OCI-LY1 (cell line): ENCODE measurements around the gene RPH3AL.

Experiments
- H2AFZ ChIP-seq: fragments of 200-600 bp; sonication (generic), shearing (Covaris generic); 2 replicates; pipeline ENCODE4 v1.6.0; 2014; ENCODE audit warnings: antibody characterized with exemption, mild to moderate bottlenecking, low read length
- H3F3A ChIP-seq: fragments of 200-600 bp; sonication (generic), shearing (Covaris generic); 2 replicates; pipeline ENCODE4 v1.6.0; 2014; ENCODE audit warnings: mild to moderate bottlenecking, antibody characterized with exemption, low read length, moderate library complexity; ENCODE audit not compliant: insufficient read depth
- H3K27ac ChIP-seq: fragments of 200-600 bp; sonication (generic); 2 replicates; pipeline ENCODE4 v1.5.1; 2014; ENCODE audit warnings: low read length, mixed run types, mild to moderate bottlenecking, low read depth; ENCODE audit not compliant: poor library complexity, severe bottlenecking
- H3K27me3 ChIP-seq: fragments of 200-600 bp; sonication (generic); 2 replicates; pipeline ENCODE4 v1.6.0; 2014; ENCODE audit warnings: antibody characterized with exemption, mild to moderate bottlenecking, low read length, moderate library complexity; ENCODE audit not compliant: insufficient read depth
- H3K36me3 ChIP-seq: fragments of 200-600 bp; sonication (generic); 2 replicates; pipeline ENCODE4 v1.6.1; 2014; ENCODE audit warnings: mild to moderate bottlenecking, antibody characterized with exemption, low read length, moderate library complexity, mixed read lengths; ENCODE audit not compliant: insufficient read depth
- H3K4me1 ChIP-seq: fragments of 200-600 bp; sonication (generic); 2 replicates; pipeline ENCODE4 v1.5.1; 2014; ENCODE audit warnings: mild to moderate bottlenecking, low read length, moderate library complexity; ENCODE audit not compliant: insufficient read depth, severe bottlenecking
- H3K4me2 ChIP-seq: fragments of 200-600 bp; sonication (generic), shearing (Covaris generic); 2 replicates; pipeline ENCODE4 v1.6.1; 2014; ENCODE audit warnings: low read length
- H3K4me3 ChIP-seq: fragments of 200-600 bp; sonication (generic); 2 replicates; pipeline ENCODE4 v1.5.1; 2014; ENCODE audit warnings: low read length, low read depth, mild to moderate bottlenecking, mixed read lengths; ENCODE audit not compliant: poor library complexity, severe bottlenecking
- H3K79me2 ChIP-seq: fragments of 200-600 bp; shearing (Covaris generic); 2 replicates; pipeline ENCODE4 v1.6.1; 2016; ENCODE audit warnings: mixed run types, low read length, mixed read lengths; ENCODE audit not compliant: insufficient read depth
- H3K9ac ChIP-seq: fragments of 200-600 bp; sonication (generic), shearing (Covaris generic); 2 replicates; pipeline ENCODE4 v1.6.1; 2014; ENCODE audit warnings: mild to moderate bottlenecking, low read length, mixed read lengths
- H3K9me2 ChIP-seq: fragments of 200-600 bp; sonication (generic), shearing (Covaris generic); 2 replicates; pipeline ENCODE4 v1.6.1; 2014; ENCODE audit warnings: low read depth, mild to moderate bottlenecking, low read length, mixed read lengths
- H3K9me3 ChIP-seq: fragments of 200-600 bp; shearing (Covaris generic); 2 replicates; pipeline ENCODE4 v1.6.1; 2014; ENCODE audit warnings: low read length, mixed read lengths
- H4K20me1 ChIP-seq: fragments of 200-600 bp; sonication (generic), shearing (Covaris generic); 2 replicates; pipeline ENCODE4 v1.6.0; 2016; ENCODE audit warnings: mild to moderate bottlenecking, low read length; ENCODE audit not compliant: insufficient read depth
- EZH2 ChIP-seq: fragments of 200-600 bp; sonication (generic), shearing (Covaris generic); IDR thresholded peaks from 2 replicates; pipeline ENCODE4 v1.8.0; 2017; ENCODE audit warnings: borderline replicate concordance, mixed run types, mild to moderate bottlenecking, antibody characterized with exemption, low read length, moderate library complexity, mixed read lengths
- TF ChIP-seq, protein P1 (sequence below): fragments of 200-600 bp; sonication (generic), shearing (Covaris generic); IDR thresholded peaks from 2 replicates; pipeline ENCODE4 v1.5.1; 2017; ENCODE audit warnings: mild to moderate bottlenecking, antibody characterized with exemption, low read length, moderate library complexity, mixed read lengths

Gene RPH3AL

DNA sequence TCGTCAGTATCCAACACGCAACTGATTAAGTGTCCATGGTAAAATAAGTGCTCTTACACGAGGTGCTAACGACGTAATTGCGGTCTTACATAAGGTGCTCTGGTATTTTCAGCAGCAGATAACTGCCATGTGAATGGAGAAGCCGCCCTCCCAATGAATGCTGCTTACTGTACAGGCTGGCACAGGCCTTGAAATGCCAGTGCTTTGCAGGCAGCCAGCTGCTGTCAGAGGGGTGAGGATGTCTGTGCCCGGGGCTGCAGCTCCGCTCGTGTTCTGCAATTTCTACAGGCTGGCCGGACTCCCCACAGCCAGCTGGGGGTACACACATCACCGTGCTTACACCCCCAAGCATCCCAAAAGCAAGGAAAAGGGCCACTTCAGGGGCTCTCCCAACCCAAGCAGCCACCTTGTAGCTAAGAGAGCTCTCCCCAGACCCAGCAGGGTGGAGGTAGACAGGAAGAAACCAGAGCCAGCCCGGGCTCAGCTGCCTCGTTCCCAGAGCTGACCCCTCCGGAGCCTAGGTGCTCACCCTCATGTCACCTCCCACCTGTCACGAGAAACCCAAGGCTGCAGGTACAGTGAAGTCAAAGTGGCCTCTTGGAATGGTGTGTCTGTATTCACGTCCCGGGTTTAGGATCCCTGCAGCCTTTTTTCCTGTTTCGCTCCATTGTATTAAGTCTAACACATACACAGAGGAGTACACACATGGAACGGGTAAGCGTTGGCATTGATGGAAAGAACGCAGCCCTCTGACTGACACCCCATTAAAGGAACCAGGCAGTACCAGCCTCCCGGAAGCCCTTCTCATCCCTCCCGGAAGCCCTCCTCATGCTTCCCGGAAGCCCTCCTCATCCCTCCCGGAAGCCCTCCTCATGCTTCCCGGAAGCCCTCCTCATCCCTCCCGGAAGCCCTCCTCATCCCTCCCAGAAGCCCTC, 27.2 kb upstream of the RPH3AL start:
- no peak for TF ChIP-seq EZH2
- TF ChIP-seq, protein P1, sequence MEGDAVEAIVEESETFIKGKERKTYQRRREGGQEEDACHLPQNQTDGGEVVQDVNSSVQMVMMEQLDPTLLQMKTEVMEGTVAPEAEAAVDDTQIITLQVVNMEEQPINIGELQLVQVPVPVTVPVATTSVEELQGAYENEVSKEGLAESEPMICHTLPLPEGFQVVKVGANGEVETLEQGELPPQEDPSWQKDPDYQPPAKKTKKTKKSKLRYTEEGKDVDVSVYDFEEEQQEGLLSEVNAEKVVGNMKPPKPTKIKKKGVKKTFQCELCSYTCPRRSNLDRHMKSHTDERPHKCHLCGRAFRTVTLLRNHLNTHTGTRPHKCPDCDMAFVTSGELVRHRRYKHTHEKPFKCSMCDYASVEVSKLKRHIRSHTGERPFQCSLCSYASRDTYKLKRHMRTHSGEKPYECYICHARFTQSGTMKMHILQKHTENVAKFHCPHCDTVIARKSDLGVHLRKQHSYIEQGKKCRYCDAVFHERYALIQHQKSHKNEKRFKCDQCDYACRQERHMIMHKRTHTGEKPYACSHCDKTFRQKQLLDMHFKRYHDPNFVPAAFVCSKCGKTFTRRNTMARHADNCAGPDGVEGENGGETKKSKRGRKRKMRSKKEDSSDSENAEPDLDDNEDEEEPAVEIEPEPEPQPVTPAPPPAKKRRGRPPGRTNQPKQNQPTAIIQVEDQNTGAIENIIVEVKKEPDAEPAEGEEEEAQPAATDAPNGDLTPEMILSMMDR: no peak
- Histone ChIP-seq H3K9ac (no peak overlapping the region), H3K36me3 (no peaks in the 10 kb centered on the region), H2AFZ (no peak overlapping the region), H3F3A (no peaks in the 10 kb centered on the region), H3K79me2 (no peaks in the 10 kb centered on the region), H3K4me1 (no peaks in the 10 kb centered on the region), H4K20me1 (no peaks in the 10 kb centered on the region), H3K9me3 (no peaks in the 10 kb centered on the region), H3K27ac (no peak overlapping the region), H3K4me2 (no peak overlapping the region), H3K9me2 (no peaks in the 10 kb centered on the region), H3K27me3 (0 out of 2 replicates have a peak, but pooled peaks cover 8% of the 10 kb centered on the region), H3K4me3 (no peak overlapping the region)

GRCh38 chr17:378068-378467, 25.5 kb upstream of the RPH3AL start:
- H3K9me2 ChIP-seq: no peaks in the 10 kb centered on the region
- H4K20me1 ChIP-seq: no peaks in the 10 kb centered on the region
- no peaks in the 10 kb centered on the region for H3F3A ChIP-seq
- no peak overlapping the region for H3K4me3 ChIP-seq
- no peak overlapping the region for H3K9ac ChIP-seq
- H2AFZ ChIP-seq: no peak overlapping the region
- no peak overlapping the region for H3K4me2 ChIP-seq
- TF ChIP-seq EZH2: no peak
- TF ChIP-seq, protein P1: no peak
- no peaks in the 10 kb centered on the region for H3K27me3 ChIP-seq
- no peak overlapping the region for H3K27ac ChIP-seq
- H3K79me2 ChIP-seq: no peaks in the 10 kb centered on the region
- H3K9me3 ChIP-seq: no peaks in the 10 kb centered on the region
- H3K36me3 ChIP-seq: no peaks in the 10 kb centered on the region
- H3K4me1 ChIP-seq: no peaks in the 10 kb centered on the region

DNA sequence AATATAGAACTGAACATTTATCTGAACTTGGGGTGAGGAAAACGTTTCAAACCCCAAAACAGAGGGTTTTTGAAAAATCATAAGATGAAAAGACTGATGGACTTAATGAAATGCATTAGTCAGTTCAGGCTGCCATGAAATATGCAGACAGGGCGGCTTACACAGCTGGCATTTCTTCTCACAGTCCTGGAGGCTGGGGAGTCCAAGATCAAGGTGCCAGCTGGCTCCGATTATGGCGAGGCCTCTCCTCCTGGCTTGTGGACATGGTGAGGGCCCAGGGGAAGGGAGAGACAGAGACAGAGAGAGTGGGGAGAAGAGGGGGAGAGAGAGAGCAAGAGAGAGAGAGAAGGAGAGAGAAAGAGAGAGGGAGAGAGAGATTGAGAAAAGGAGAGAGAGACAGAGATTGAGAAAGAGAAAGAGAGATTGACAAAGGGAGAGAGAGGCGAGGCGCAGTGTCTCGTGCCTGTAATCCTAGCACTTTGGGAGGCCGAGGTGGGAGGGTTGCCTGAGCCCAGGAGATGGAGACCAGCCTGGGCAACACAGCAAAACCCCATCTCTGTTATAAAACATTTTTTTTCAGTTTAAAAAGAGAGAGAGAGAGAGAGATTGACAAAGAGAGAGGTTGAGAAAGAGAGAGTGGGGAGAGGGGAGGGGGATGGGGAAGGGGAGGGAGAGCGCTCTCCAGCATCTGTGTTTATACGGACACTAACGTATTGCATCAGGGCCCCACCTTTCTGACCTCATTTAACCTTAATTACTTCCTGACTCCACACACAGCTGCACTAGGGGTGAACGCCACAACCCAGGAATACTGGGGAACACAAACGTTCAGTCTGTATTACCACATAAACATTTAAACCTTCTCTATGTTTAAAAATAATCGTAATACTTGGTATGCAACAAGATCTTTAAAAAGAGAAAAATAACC, 24.6 kb upstream of the RPH3AL start:
- Histone ChIP-seq H3F3A (no peaks in the 10 kb centered on the region), H3K27me3 (no peaks in the 10 kb centered on the region), H3K4me1 (no peaks in the 10 kb centered on the region), H3K9ac (no peak overlapping the region), H3K4me3 (no peak overlapping the region), H3K9me3 (no peaks in the 10 kb centered on the region), H3K27ac (no peak overlapping the region), H3K36me3 (no peaks in the 10 kb centered on the region), H2AFZ (no peak overlapping the region), H4K20me1 (no peaks in the 10 kb centered on the region), H3K9me2 (no peaks in the 10 kb centered on the region), H3K4me2 (no peak overlapping the region), H3K79me2 (no peaks in the 10 kb centered on the region)
- no peak for TF ChIP-seq EZH2
- TF ChIP-seq, protein P1: no peak
